ENCODE data around the gene RAB7A.

The RAB7A gene

DNA sequence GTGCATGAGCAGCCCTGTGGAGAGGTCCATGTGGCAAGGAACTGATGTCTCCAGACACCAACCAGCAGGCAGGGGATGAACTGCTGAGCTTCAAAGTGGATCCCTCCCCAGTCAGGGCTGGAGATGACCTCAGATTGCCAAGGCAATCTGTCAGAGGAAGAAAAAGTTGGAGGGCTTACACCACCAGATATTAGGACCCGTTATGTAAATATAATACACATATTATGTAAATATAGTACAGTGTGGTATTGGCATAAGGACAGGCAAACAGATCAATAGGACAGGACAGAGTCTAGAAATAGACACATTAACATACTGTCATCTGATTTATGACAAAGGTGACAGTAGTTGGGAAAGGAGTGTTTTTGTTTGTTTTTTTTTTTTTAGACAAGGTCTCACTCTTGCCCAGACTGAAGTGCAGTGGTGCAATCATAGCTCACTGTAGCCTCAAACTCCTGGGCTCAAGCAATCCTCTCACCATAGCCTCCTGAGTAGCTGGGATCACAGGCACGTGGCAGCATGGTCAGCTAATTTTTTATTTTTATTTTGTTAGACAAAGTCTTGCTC is 18.0 kb upstream of the RAB7A start:
- no peaks in the 10 kb centered on the region for H3K36me3 Mint-ChIP-seq (ENCODE audit: low read depth)

DNA sequence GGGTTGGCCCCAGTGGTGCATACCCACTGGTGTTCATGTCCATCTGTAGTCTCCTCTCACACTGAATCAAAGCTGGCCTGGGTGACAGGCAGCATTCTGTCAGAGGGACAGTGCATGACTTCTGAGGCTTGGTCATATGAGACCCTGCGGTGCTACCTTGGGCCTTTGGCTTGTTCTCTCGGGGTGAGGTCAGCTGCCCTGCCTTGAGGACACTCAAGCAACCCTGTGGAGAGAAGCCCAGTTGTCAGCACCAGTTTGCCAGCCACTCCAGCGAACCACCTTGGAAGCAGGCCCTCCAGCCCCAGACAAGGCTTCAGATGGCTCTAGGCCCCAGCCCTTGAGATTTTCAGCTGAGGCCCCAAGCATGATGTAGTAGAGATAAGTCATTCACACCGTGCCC is 16.9 kb upstream of the RAB7A start:
- Mint-ChIP-seq H3K9me3 (no peaks in the 10 kb centered on the region), H3K36me3 (ENCODE audit: low read depth) (no peaks in the 10 kb centered on the region), H3K4me3 (no peak overlapping the region), H3K4me1 (no peaks in the 10 kb centered on the region), H3K27ac (no peak overlapping the region), H3K27me3 (ENCODE audit: low read depth) (peaks cover 9% of the 10 kb centered on the region)
- TF ChIP-seq, protein P1, sequence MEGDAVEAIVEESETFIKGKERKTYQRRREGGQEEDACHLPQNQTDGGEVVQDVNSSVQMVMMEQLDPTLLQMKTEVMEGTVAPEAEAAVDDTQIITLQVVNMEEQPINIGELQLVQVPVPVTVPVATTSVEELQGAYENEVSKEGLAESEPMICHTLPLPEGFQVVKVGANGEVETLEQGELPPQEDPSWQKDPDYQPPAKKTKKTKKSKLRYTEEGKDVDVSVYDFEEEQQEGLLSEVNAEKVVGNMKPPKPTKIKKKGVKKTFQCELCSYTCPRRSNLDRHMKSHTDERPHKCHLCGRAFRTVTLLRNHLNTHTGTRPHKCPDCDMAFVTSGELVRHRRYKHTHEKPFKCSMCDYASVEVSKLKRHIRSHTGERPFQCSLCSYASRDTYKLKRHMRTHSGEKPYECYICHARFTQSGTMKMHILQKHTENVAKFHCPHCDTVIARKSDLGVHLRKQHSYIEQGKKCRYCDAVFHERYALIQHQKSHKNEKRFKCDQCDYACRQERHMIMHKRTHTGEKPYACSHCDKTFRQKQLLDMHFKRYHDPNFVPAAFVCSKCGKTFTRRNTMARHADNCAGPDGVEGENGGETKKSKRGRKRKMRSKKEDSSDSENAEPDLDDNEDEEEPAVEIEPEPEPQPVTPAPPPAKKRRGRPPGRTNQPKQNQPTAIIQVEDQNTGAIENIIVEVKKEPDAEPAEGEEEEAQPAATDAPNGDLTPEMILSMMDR (IDR thresholded peaks at IDR 0.05; ENCODE audit: unreplicated experiment in 3 of 3): no peak

More for the DNA sequence above, 18.0 kb upstream of the RAB7A start:
- no peak overlapping the region for H3K4me3 Mint-ChIP-seq
- peaks cover 9% of the 10 kb centered on the region for H3K27me3 Mint-ChIP-seq (ENCODE audit: low read depth)
- H3K9me3 Mint-ChIP-seq: no peaks in the 10 kb centered on the region
- H3K27ac Mint-ChIP-seq: no peak overlapping the region
- no peaks in the 10 kb centered on the region for H3K4me1 Mint-ChIP-seq
- TF ChIP-seq, protein P1 (IDR thresholded peaks at IDR 0.05; ENCODE audit: unreplicated experiment in 3 of 3): no peak

DNA sequence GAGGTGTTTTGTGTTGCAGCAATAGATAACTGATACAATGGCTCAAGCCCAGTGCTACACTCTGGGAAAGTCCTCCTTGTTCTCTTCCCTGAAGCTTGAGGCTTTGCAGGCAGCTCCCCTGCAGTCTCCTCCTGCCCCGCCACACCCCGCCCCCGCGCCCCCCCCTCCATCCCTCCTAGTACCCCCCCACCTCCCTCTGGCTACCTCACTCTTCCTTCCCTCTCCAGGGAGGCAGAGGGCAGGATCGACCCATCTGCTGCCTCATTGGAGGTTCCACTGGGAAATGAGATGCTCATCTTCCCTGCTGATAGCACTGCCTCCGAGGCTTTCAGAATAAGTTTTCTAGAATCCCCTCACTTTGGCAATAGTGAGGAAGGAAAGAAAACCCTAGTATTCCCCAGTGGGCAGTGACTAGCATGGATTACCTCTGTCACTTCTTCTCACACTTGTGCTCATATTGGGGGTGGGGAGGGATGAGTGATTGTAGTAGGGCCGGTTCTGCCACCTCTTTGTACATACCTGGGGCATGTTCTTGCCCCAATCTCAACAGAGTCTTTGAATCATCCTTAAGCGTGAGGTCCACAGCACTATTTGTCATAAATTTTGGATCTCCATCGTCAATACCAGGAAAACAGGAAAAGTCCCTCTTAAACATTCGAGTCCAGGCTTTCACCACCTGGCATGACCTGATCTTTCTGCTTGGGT is 16.3 kb upstream of the RAB7A start:
- Mint-ChIP-seq H3K4me1 (no peaks in the 10 kb centered on the region), H3K36me3 (ENCODE audit: low read depth) (no peaks in the 10 kb centered on the region), H3K27ac (no peak overlapping the region), H3K27me3 (ENCODE audit: low read depth) (peaks cover 9% of the 10 kb centered on the region), H3K4me3 (no peak overlapping the region), H3K9me3 (no peaks in the 10 kb centered on the region)
- TF ChIP-seq, protein P1 (IDR thresholded peaks at IDR 0.05; ENCODE audit: unreplicated experiment in 3 of 3): no peak

DNA sequence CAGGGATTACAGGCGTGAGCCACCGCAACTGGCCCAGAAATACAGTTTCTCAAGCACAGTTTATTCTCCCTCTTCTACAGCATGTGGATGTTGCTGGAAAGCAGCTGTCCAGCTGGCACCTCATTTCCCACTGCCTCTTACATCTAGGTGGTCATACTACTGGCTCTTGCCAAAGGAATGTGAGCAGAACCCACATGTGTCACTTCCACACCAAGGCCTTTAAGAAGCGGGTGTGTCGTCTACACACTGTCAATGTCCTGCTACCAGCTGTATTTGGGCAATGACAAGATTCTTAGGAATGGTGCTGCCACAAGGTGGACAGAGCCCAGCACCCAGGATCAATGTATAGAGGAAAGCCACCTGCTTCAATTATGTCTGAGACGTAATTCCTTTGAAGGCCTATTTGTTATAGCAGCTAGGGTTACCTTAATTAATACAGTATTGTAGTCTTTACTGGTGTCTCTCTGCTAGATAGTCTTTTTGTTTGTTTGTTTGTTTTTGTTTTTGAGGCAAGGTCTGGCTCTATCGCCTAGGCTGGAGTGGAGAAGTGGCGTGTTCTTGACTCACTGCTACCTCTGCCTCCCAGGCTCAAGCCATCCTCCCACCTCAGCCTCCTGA is 15.1 kb upstream of the RAB7A start:
- Mint-ChIP-seq H3K4me1 (no peaks in the 10 kb centered on the region), H3K36me3 (ENCODE audit: low read depth) (no peaks in the 10 kb centered on the region), H3K27ac (no peak overlapping the region), H3K9me3 (no peaks in the 10 kb centered on the region), H3K4me3 (no peak overlapping the region), H3K27me3 (ENCODE audit: low read depth) (peaks cover 9% of the 10 kb centered on the region)
- TF ChIP-seq, protein P1 (IDR thresholded peaks at IDR 0.05; ENCODE audit: unreplicated experiment in 3 of 3): no peak

DNA sequence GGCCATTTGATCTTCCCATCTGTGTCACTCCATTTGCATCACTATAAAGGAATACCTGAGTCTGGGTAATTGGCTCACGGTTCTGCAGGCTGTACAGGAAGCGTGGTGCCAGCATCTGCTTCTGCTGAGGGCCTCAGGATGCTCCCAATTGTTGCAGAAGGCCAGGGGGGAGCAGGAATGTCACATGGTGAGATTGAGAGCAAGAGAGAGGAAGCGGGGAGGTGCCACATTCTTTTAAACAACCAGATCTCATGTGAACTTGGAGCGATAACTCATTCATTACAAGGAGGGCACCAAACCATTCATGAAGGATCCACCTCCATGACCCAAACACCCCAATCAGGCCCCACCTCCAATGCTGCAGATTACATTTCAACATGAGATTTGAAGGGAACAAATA is 13.1 kb upstream of the RAB7A start:
- Mint-ChIP-seq H3K4me3 (no peak overlapping the region), H3K27ac (no peak overlapping the region), H3K4me1 (no peaks in the 10 kb centered on the region), H3K27me3 (ENCODE audit: low read depth) (peaks cover 5% of the 10 kb centered on the region), H3K36me3 (ENCODE audit: low read depth) (no peaks in the 10 kb centered on the region), H3K9me3 (no peaks in the 10 kb centered on the region)
- TF ChIP-seq, protein P1 (IDR thresholded peaks at IDR 0.05; ENCODE audit: unreplicated experiment in 3 of 3): no peak

Data from nephron (organoid).